Fibroblast of lung (primary cell): ENCODE measurements around the gene ENTPD7.

ENCODE experiments used
- EZH2 ChIP-seq: IDR thresholded peaks from 2 replicates; pipeline ENCODE4 v1.5.1; 2012; ENCODE audit warnings: low read length, control low read depth, mild to moderate bottlenecking; ENCODE audit errors: missing control alignments
- TF ChIP-seq, protein P1 (sequence below), 2 donors: IDR thresholded peaks in 1 of 2; conservative IDR thresholded peaks in 1 of 2; 1 replicate in 1 of 2; 2 replicates in 1 of 2; pipeline ENCODE4 v1.5.1; 2011 to 2012; ENCODE audit warnings: low read length in 2 of 2, control low read depth in 1 of 2, inconsistent platforms in 1 of 2, low read depth in 1 of 2, mild to moderate bottlenecking in 1 of 2

- TF ChIP-seq, protein P1, sequence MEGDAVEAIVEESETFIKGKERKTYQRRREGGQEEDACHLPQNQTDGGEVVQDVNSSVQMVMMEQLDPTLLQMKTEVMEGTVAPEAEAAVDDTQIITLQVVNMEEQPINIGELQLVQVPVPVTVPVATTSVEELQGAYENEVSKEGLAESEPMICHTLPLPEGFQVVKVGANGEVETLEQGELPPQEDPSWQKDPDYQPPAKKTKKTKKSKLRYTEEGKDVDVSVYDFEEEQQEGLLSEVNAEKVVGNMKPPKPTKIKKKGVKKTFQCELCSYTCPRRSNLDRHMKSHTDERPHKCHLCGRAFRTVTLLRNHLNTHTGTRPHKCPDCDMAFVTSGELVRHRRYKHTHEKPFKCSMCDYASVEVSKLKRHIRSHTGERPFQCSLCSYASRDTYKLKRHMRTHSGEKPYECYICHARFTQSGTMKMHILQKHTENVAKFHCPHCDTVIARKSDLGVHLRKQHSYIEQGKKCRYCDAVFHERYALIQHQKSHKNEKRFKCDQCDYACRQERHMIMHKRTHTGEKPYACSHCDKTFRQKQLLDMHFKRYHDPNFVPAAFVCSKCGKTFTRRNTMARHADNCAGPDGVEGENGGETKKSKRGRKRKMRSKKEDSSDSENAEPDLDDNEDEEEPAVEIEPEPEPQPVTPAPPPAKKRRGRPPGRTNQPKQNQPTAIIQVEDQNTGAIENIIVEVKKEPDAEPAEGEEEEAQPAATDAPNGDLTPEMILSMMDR (conservative IDR thresholded peaks at IDR 0.05 in 1 of 2, IDR thresholded peaks at IDR 0.05 in 1 of 2; ENCODE audit: low read depth in 1 of 2, low read length in 2 of 2) = no peak
- no peak for TF ChIP-seq EZH2
These were observed 74.1 kb downstream of the ENTPD7 start for GRCh38 chr10:99733366-99733765.
